HG03280 (cell line): ENCODE results near the gene DARS1.
A peak's percentile ranks its signal among the peaks of the same experiment; 100 is the strongest.

Experiments used
- ATAC-seq: cut with Tn5 transposase; IDR thresholded peaks from one replicate; pipeline ENCODE4 v1.9.1; 2021; ENCODE audit warnings: mild to moderate bottlenecking, moderate library complexity; ENCODE audit not compliant: unreplicated experiment

The DARS1 gene

GRCh38 chr2:135948141-135948540 lies 37.3 kb downstream of the DARS1 start:
- peak; percentile 8 for ATAC-seq

GRCh38 chr2:135947483-135947882 lies 37.9 kb downstream of the DARS1 start:
- ATAC-seq, result no peak

- no peak for ATAC-seq
These were observed 39.9 kb downstream of the DARS1 start for GRCh38 chr2:135945526-135945925.

- ATAC-seq, result no peak
These were observed 40.8 kb downstream of the DARS1 start for GRCh38 chr2:135944625-135945024.

GRCh38 chr2:135942936-135943688 lies 42.3 kb downstream of the DARS1 start:
- no peak for ATAC-seq

GRCh38 chr2:135936524-135936923 lies 48.9 kb downstream of the DARS1 start:
- no peak for ATAC-seq

GRCh38 chr2:135935914-135936313 lies 49.5 kb downstream of the DARS1 start:
- ATAC-seq, result no peak

GRCh38 chr2:135931776-135932443 lies 53.5 kb downstream of the DARS1 start:
- ATAC-seq, result peak; percentile 84

- no peak for ATAC-seq
These were observed 58.8 kb downstream of the DARS1 start for GRCh38 chr2:135926605-135927004.

GRCh38 chr2:135925571-135925970 lies 59.9 kb downstream of the DARS1 start:
- ATAC-seq, result no peak

- no peak for ATAC-seq
These were observed 69.2 kb downstream of the DARS1 start for GRCh38 chr2:135916207-135916606.

- no peak for ATAC-seq
These were observed 70.9 kb downstream of the DARS1 start for GRCh38 chr2:135914485-135914884.

- ATAC-seq, result no peak
These were observed 71.6 kb downstream of the DARS1 start for GRCh38 chr2:135913727-135914365.

- ATAC-seq, result no peak
These were observed 75.5 kb downstream of the DARS1 start for GRCh38 chr2:135909976-135910375.

- ATAC-seq, result no peak
These were observed 79.7 kb downstream of the DARS1 start for GRCh38 chr2:135905679-135906078.

- no peak for ATAC-seq
These were observed 81.0 kb downstream of the DARS1 start for GRCh38 chr2:135904341-135904989.

- ATAC-seq, result no peak
These were observed 81.8 kb downstream of the DARS1 start for GRCh38 chr2:135903650-135904049.

GRCh38 chr2:135899567-135899966 lies 85.9 kb downstream of the DARS1 start:
- no peak for ATAC-seq

- no peak for ATAC-seq
These were observed 87.1 kb downstream of the DARS1 start for GRCh38 chr2:135898234-135898786.

GRCh38 chr2:135894930-135895329 lies 90.5 kb downstream of the DARS1 start:
- no peak for ATAC-seq

GRCh38 chr2:135893374-135893794 lies 92.0 kb downstream of the DARS1 start:
- ATAC-seq, result no peak
